HepG2 (cell line): Measurements from ENCODE around the gene HOXB6. TPM values are rescaled to one million over a fixed set of nuclear protein-coding genes. Genes with fewer than 3 reads are reported as not detected.

ENCODE experiments used
- ARID2 ChIP-seq: sonication (generic); formaldehyde crosslinking; IDR thresholded peaks from 2 replicates; pipeline ENCODE4 v1.8.1; 2022; ENCODE audit warnings: mild to moderate bottlenecking, missing genetic modification reagents, borderline replicate concordance
- HNRNPL ChIP-seq: fragments of 200-400 bp; formaldehyde crosslinking; IDR thresholded peaks from 2 replicates; pipeline ENCODE4 v1.6.1; 2017; ENCODE audit warnings: mild to moderate bottlenecking, low read depth, low read length
- MIXL1 ChIP-seq: IDR thresholded peaks from 2 replicates; pipeline ENCODE4 v1.6.1; 2016
- NAIF1 ChIP-seq: sonication (generic); formaldehyde crosslinking; IDR thresholded peaks from 2 replicates; pipeline ENCODE4 v1.5.0; 2020; ENCODE audit warnings: mild to moderate bottlenecking, missing genetic modification reagents, borderline replicate concordance
- NR2F2 ChIP-seq: IDR thresholded peaks from 2 replicates; pipeline ENCODE4 v1.6.1; 2012; ENCODE audit warnings: low read depth, inconsistent platforms, borderline replicate concordance
- ZNF121 ChIP-seq: sonication (generic); formaldehyde crosslinking; IDR thresholded peaks from 2 replicates; pipeline ENCODE4 v1.5.0; 2020; ENCODE audit warnings: mild to moderate bottlenecking, missing genetic modification reagents
- ZNF234 ChIP-seq: sonication (generic); formaldehyde crosslinking; conservative IDR thresholded peaks from 2 replicates; pipeline ENCODE4 v1.5.1; 2020; ENCODE audit warnings: mild to moderate bottlenecking, missing genetic modification reagents
- polyA plus RNA-seq, 8 experiments: library from polyadenylated mRNA; depleted of rRNA in 3 of 8; stranded (reverse) in 7 of 8; unstranded in 1 of 8; fragments of >200 nt; fragmentation: Illumina TruSeq in 4 of 8; extraction: Trizol in 4 of 8; gene quantifications; 2 replicates each; pipeline versions ENCODE4 v1.2.1 to v1.2.3, GENCODE V29; 2011 to 2016; ENCODE audit warnings: low read depth in 4 of 8, missing spikeins in 1 of 8, mixed read lengths in 1 of 8; ENCODE audit not compliant: insufficient read depth in 1 of 8
- total RNA-seq, 5 experiments: library from RNA; depleted of rRNA; stranded (reverse); fragments of >200 nt; fragmentation: Illumina TruSeq; extraction: Trizol; gene quantifications; 2 replicates each; pipeline ENCODE4 v1.2.3, GENCODE V29; 2016; ENCODE audit warnings: low read depth in 1 of 5
- TF ChIP-seq, protein P1 (sequence below): sonication (generic); formaldehyde crosslinking; IDR thresholded peaks from 2 replicates; pipeline ENCODE4 v1.4.0; 2020; ENCODE audit warnings: mild to moderate bottlenecking, missing genetic modification reagents
- TF ChIP-seq, protein P2 (sequence below): sonication (generic); formaldehyde crosslinking; IDR thresholded peaks from 2 replicates; pipeline ENCODE4 v1.4.0; 2020; ENCODE audit warnings: missing genetic modification reagents

The HOXB6 gene
- total and polyA plus RNA-seq, 2 of the 13 experiments (the other 11 are each of a cell fraction or from before 2014, with no cell fraction given) = not detected

DNA sequence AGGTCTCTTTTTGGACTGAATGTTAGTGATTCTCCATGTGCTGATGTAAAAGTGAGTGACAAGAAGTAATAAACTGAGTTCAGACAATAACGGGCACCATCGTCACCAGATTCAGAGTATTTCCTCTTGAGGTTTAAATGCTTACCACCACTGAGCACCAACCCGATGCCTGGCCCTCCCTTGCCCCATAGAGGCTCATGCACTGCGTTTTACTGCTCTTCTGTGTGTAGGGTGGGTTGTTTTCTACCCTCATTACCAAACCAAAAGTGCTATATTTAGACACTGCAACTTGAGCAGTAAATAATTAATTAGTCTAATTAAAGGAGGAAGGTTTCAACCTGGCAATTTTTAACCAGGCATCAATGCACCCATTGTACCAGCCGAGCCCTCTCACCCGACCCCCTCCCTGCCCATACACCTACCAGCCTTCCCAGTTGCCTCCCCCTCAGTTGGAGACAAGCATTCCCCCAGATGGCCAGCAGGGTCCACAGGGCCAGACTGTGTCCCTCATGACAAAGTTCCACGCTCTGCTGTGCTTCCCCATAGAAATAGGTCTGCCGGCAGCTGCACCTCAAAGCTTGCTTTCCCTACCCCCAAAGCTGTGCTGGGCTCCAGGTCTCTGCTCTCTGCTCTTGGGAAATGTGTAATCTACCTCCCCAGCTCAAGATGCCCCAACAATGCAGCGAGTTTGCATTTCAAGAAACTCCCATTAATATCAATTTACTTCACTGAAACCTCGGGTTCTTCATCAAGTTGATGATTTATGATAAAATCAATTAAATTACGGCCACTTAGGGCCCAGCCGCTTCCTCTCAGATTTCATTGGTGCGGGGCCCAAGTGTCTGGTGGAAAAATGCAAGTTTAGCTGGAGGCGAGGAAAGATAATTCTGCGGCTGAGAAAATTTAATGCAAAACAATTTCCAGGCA lies 42.6 kb downstream of the HOXB6 start (continued):
- TF ChIP-seq HNRNPL (no peak), MIXL1 (CRISPR knock-in tag) (no peak), ZNF121 (CRISPR knock-in tag) (no peak), ARID2 (CRISPR knock-in tag) (no peak), NAIF1 (CRISPR knock-in tag) (no peak), ZNF234 (CRISPR knock-in tag) (no peak), NR2F2 (no peak)
- TF ChIP-seq, protein P1, sequence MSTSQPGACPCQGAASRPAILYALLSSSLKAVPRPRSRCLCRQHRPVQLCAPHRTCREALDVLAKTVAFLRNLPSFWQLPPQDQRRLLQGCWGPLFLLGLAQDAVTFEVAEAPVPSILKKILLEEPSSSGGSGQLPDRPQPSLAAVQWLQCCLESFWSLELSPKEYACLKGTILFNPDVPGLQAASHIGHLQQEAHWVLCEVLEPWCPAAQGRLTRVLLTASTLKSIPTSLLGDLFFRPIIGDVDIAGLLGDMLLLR (CRISPR knock-in tag) = no peak
- TF ChIP-seq, protein P2, sequence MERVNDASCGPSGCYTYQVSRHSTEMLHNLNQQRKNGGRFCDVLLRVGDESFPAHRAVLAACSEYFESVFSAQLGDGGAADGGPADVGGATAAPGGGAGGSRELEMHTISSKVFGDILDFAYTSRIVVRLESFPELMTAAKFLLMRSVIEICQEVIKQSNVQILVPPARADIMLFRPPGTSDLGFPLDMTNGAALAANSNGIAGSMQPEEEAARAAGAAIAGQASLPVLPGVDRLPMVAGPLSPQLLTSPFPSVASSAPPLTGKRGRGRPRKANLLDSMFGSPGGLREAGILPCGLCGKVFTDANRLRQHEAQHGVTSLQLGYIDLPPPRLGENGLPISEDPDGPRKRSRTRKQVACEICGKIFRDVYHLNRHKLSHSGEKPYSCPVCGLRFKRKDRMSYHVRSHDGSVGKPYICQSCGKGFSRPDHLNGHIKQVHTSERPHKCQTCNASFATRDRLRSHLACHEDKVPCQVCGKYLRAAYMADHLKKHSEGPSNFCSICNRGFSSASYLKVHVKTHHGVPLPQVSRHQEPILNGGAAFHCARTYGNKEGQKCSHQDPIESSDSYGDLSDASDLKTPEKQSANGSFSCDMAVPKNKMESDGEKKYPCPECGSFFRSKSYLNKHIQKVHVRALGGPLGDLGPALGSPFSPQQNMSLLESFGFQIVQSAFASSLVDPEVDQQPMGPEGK (CRISPR knock-in tag) = no peak
